DND-41 (cell line): ENCODE data around the gene SLC10A4.

Experiments
- ATAC-seq: fragments of 200-7000 bp; cut with Tn5 transposase; 3 replicates; pipeline ENCODE4 v1.9.1; 2021; ENCODE audit warnings: low read depth; ENCODE audit not compliant: insufficient read depth
- DNase-seq: peaks from one replicate; pipeline ENCODE4 v3.0.0-alpha.2; 2020
- H2AFZ ChIP-seq: 2 replicates; pipeline ENCODE4 v1.6.0; 2012; ENCODE audit warnings: low read depth, low read length
- H3K27ac ChIP-seq: 2 replicates; pipeline ENCODE4 v1.5.1; 2012; ENCODE audit warnings: low read length, inconsistent platforms
- H3K27me3 ChIP-seq: fragments of 200-600 bp; sonication (generic); 2 replicates; pipeline ENCODE4 v1.6.0; 2012; ENCODE audit warnings: low read length, mild to moderate bottlenecking, inconsistent platforms; ENCODE audit not compliant: insufficient read depth, poor library complexity
- H3K36me3 ChIP-seq: 2 replicates; pipeline ENCODE4 v1.5.1; 2012; ENCODE audit warnings: low read length, inconsistent platforms; ENCODE audit not compliant: insufficient read depth
- H3K4me1 ChIP-seq: 2 replicates; pipeline ENCODE4 v1.5.1; 2012; ENCODE audit warnings: mild to moderate bottlenecking, low read length; ENCODE audit not compliant: insufficient read depth
- H3K4me2 ChIP-seq: 2 replicates; pipeline ENCODE4 v1.6.0; 2012; ENCODE audit warnings: mild to moderate bottlenecking, moderate library complexity, low read length, inconsistent platforms; ENCODE audit not compliant: insufficient read depth
- H3K4me3 ChIP-seq, 2 experiments: fragments of 200-600 bp in 1 of 2; shearing (Covaris generic) in 1 of 2; 2 replicates each; pipeline ENCODE4 v1.5.1; 2012 to 2016; ENCODE audit warnings: inconsistent platforms in 2 of 2, low read length in 2 of 2, mild to moderate bottlenecking in 2 of 2, low read depth in 1 of 2, moderate library complexity in 1 of 2
- H3K79me2 ChIP-seq: 2 replicates; pipeline ENCODE4 v1.6.0; 2012; ENCODE audit warnings: low read length, inconsistent platforms; ENCODE audit not compliant: insufficient read depth
- H3K9ac ChIP-seq: 2 replicates; pipeline ENCODE4 v1.6.0; 2012; ENCODE audit warnings: low read depth, mild to moderate bottlenecking, inconsistent platforms, low read length, moderate library complexity
- H3K9me3 ChIP-seq: 2 replicates; pipeline ENCODE4 v1.5.1; 2012; ENCODE audit warnings: low read length, moderate library complexity, mild to moderate bottlenecking, inconsistent platforms; ENCODE audit not compliant: insufficient read depth, severe bottlenecking
- H4K20me1 ChIP-seq: 2 replicates; pipeline ENCODE4 v1.6.0; 2012; ENCODE audit warnings: low read length; ENCODE audit not compliant: insufficient read depth
- EZH2 ChIP-seq: IDR thresholded peaks from 3 replicates; pipeline ENCODE4 v1.6.1; 2012; ENCODE audit warnings: borderline replicate concordance, low read depth, mild to moderate bottlenecking, moderate library complexity, low read length, inconsistent platforms; ENCODE audit not compliant: severe bottlenecking
- TF ChIP-seq, protein P1 (sequence below): IDR thresholded peaks from 2 replicates; pipeline ENCODE4 v1.5.1; 2012; ENCODE audit warnings: borderline replicate concordance, low read length, moderate library complexity, mild to moderate bottlenecking; ENCODE audit not compliant: poor library complexity, severe bottlenecking; ENCODE audit errors: extremely low read depth

The SLC10A4 gene

GRCh38 chr4:48454591-48454990 lies 28.6 kb upstream of the SLC10A4 start:
- no peaks in the 10 kb centered on the region for H3K9me3 ChIP-seq
- no peak overlapping the region for H3K4me3 ChIP-seq
- no peaks in the 10 kb centered on the region for H3K4me1 ChIP-seq
- no peaks in the 10 kb centered on the region for H4K20me1 ChIP-seq
- DNase-seq (no peak), ATAC-seq (no peak)
- H3K79me2 ChIP-seq: no peaks in the 10 kb centered on the region
- H3K27ac ChIP-seq: no peak overlapping the region
- no peak overlapping the region for H3K4me2 ChIP-seq
- no peak overlapping the region for H2AFZ ChIP-seq
- TF ChIP-seq, protein P1, sequence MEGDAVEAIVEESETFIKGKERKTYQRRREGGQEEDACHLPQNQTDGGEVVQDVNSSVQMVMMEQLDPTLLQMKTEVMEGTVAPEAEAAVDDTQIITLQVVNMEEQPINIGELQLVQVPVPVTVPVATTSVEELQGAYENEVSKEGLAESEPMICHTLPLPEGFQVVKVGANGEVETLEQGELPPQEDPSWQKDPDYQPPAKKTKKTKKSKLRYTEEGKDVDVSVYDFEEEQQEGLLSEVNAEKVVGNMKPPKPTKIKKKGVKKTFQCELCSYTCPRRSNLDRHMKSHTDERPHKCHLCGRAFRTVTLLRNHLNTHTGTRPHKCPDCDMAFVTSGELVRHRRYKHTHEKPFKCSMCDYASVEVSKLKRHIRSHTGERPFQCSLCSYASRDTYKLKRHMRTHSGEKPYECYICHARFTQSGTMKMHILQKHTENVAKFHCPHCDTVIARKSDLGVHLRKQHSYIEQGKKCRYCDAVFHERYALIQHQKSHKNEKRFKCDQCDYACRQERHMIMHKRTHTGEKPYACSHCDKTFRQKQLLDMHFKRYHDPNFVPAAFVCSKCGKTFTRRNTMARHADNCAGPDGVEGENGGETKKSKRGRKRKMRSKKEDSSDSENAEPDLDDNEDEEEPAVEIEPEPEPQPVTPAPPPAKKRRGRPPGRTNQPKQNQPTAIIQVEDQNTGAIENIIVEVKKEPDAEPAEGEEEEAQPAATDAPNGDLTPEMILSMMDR: no peak
- TF ChIP-seq EZH2: no peak
- no peak overlapping the region for H3K9ac ChIP-seq
- H3K36me3 ChIP-seq: no peaks in the 10 kb centered on the region
- H3K27me3 ChIP-seq: no peaks in the 10 kb centered on the region

DNA sequence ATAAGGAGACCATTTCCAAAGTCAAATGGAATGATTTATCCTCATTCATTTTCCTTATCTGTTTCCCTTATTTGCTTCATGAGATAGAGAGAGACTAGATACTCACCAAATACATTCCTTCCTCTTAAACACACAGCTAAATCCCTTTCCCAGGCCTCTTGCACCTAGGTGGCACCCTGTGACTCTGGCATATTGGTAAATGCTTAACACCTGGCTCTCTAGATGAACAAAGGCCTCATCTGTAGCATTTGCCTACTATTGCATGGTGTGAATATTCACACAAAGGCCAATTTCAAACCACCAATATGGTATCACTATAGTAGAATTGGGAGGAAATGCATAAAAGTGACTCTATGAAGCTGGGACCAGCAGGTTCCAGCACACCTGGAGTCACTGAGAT lies 22.1 kb upstream of the SLC10A4 start:
- Histone ChIP-seq H4K20me1 (no peaks in the 10 kb centered on the region), H3K4me2 (no peak overlapping the region), H3K9ac (no peak overlapping the region), H3K36me3 (no peaks in the 10 kb centered on the region), H3K27ac (no peak overlapping the region), H3K4me1 (no peaks in the 10 kb centered on the region), H3K27me3 (no peaks in the 10 kb centered on the region), H2AFZ (no peak overlapping the region), H3K4me3 (no peak overlapping the region), H3K9me3 (no peaks in the 10 kb centered on the region), H3K79me2 (no peaks in the 10 kb centered on the region)
- TF ChIP-seq, protein P1: no peak
- TF ChIP-seq EZH2: no peak
- ATAC-seq (no peak), DNase-seq (no peak)

DNA sequence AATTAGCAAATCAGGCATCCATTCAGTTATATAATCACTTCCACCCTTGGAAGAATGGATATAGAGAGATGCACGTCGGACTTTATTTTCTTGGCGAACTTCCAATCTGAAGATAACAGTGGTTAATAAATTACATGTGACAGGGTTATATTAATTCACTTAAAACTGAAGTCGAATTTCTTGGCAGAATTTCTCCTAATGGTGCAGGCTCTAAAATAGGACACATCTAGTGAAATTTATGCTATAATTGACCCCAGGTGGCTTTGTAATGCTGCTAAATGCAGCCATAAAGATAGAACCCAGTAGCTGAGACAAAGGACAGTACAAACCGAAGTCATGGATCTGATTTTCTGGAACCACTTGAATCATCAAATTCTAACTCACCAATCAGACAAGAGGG lies 20.8 kb upstream of the SLC10A4 start:
- no peaks in the 10 kb centered on the region for H4K20me1 ChIP-seq
- no peak overlapping the region for H3K4me3 ChIP-seq
- ATAC-seq (no peak), DNase-seq (no peak)
- H3K27me3 ChIP-seq: no peaks in the 10 kb centered on the region
- H3K4me2 ChIP-seq: no peak overlapping the region
- H3K79me2 ChIP-seq: no peaks in the 10 kb centered on the region
- H3K9me3 ChIP-seq: no peaks in the 10 kb centered on the region
- H3K36me3 ChIP-seq: no peaks in the 10 kb centered on the region
- no peaks in the 10 kb centered on the region for H3K4me1 ChIP-seq
- H3K27ac ChIP-seq: no peak overlapping the region
- no peak overlapping the region for H3K9ac ChIP-seq
- TF ChIP-seq, protein P1: no peak
- TF ChIP-seq EZH2: no peak
- H2AFZ ChIP-seq: no peak overlapping the region

GRCh38 chr4:48467442-48467841 lies 15.7 kb upstream of the SLC10A4 start:
- no peak overlapping the region for H2AFZ ChIP-seq
- no peaks in the 10 kb centered on the region for H3K4me1 ChIP-seq
- DNase-seq: no peak
- H4K20me1 ChIP-seq: no peaks in the 10 kb centered on the region
- no peak for TF ChIP-seq EZH2
- TF ChIP-seq, protein P1: no peak
- H3K4me2 ChIP-seq: no peak overlapping the region
- no peaks in the 10 kb centered on the region for H3K79me2 ChIP-seq
- no peaks in the 10 kb centered on the region for H3K36me3 ChIP-seq
- no peak overlapping the region for H3K9ac ChIP-seq
- no peak for ATAC-seq
- H3K9me3 ChIP-seq: no peaks in the 10 kb centered on the region
- H3K27me3 ChIP-seq: no peaks in the 10 kb centered on the region
- H3K4me3 ChIP-seq: no peak overlapping the region
- no peak overlapping the region for H3K27ac ChIP-seq
